K562 (cell line): ENCODE measurements around the gene KCNG4. TPM values are rescaled to one million over a fixed set of nuclear protein-coding genes. Genes with fewer than 3 reads are reported as not detected.

Experiments used
- ZBTB1 ChIP-seq: sonication (generic); formaldehyde crosslinking; IDR thresholded peaks from 2 replicates; pipeline ENCODE4 v1.8.1; 2023; ENCODE audit warnings: missing genetic modification reagents, low read depth, mild to moderate bottlenecking, borderline replicate concordance
- ZBTB40 ChIP-seq, 2 experiments: fragments of 450-650 bp in 1 of 2; sonication (generic) in 1 of 2; formaldehyde crosslinking in 1 of 2; IDR thresholded peaks; 2 replicates each; pipeline versions ENCODE4 v1.7.1 to v1.9.0; 2016 to 2022; ENCODE audit warnings: inconsistent platforms in 1 of 2, mild to moderate bottlenecking in 1 of 2, missing genetic modification reagents in 1 of 2
- ZNF140 ChIP-seq: fragments of 250-450 bp; sonication (Bioruptor Pico); IDR thresholded peaks from 2 replicates; pipeline ENCODE4 v1.8.0; 2021; ENCODE audit warnings: moderate library complexity, mild to moderate bottlenecking, inconsistent platforms
- ZNF551 ChIP-seq: fragments of 250-450 bp; sonication (Bioruptor Pico); IDR thresholded peaks from 2 replicates; pipeline ENCODE4 v1.5.0; 2021; ENCODE audit warnings: mild to moderate bottlenecking, moderate library complexity
- polyA plus RNA-seq, 8 experiments: library from polyadenylated mRNA; depleted of rRNA in 4 of 8; stranded (reverse) in 5 of 8; unstranded in 3 of 8; fragments of >200 nt; fragmentation: Nextera tagmentation in 2 of 8; fragmentation: Illumina TruSeq in 1 of 8; extraction: Ambion mirVana in 2 of 8; extraction: Trizol in 1 of 8; gene quantifications; 2 replicates each; pipeline versions ENCODE4 v1.2.1 to v1.2.3, GENCODE V29; 2011 to 2014; ENCODE audit warnings: inconsistent platforms in 1 of 8, missing spikeins in 1 of 8
- total RNA-seq, 7 experiments: library from RNA; depleted of rRNA in 6 of 7; stranded (reverse); fragments of >200 nt in 6 of 7; fragmentation: Illumina TruSeq in 2 of 7; extraction: Trizol in 2 of 7; gene quantifications; 2 replicates each; pipeline versions ENCODE4 v1.2.1 to v1.2.3, GENCODE V29; 2011 to 2021; ENCODE audit warnings: low replicate concordance in 1 of 7

The KCNG4 gene
- total and polyA plus RNA-seq, 9 of the 15 experiments (the other 6 are each of a cell fraction or from before 2014, with no cell fraction given) = not detected

GRCh38 chr16:84183572-84183875, 56.3 kb downstream of the KCNG4 start (continued):
- TF ChIP-seq ZNF140 (CRISPR knock-in tag) = no peak
- TF ChIP-seq ZBTB1 (CRISPR knock-in tag) = no peak
- TF ChIP-seq ZNF551 = no peak
- TF ChIP-seq ZBTB40 (IDR thresholded peaks at IDR 0.05) = no peak
- no peak for TF ChIP-seq ZBTB40 (CRISPR knock-in tag; IDR thresholded peaks at IDR 0.05)
